ENCODE measurements around the gene UGT3A1.

UGT3A1 gene

DNA sequence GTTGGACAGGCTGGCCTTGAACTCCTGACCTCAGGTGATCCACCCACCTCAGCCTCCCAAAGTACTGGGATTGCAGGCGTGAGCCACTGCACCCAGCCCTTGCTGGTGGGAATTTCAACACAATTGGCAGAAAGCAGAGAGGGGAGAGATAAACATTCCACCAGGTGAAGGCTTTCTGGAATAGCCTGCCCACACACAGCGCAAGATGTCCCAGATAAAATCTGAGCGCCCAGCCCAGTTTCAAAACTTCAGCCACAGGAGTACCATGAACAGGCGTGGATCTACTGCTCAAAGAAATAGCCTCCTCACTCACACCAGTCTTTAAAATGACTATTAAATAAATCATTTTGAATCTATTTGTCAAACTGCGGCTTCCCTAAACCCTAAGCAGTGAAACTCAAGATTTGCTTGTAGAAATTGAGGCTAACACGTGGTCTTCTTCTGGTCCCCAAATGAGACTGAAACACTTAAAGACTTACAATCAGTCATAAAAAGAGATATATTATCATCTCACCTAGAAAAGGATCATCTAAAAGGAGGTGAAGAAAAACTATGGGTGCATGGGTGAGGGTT is 87.5 kb downstream of the UGT3A1 start:
- TF ChIP-seq SNAI2 (CRISPR knock-in tag; IDR thresholded peaks at IDR 0.05), result no peak
- no peak for TF ChIP-seq ZNF8 (CRISPR knock-in tag; IDR thresholded peaks at IDR 0.05)
- TF ChIP-seq, protein P1, sequence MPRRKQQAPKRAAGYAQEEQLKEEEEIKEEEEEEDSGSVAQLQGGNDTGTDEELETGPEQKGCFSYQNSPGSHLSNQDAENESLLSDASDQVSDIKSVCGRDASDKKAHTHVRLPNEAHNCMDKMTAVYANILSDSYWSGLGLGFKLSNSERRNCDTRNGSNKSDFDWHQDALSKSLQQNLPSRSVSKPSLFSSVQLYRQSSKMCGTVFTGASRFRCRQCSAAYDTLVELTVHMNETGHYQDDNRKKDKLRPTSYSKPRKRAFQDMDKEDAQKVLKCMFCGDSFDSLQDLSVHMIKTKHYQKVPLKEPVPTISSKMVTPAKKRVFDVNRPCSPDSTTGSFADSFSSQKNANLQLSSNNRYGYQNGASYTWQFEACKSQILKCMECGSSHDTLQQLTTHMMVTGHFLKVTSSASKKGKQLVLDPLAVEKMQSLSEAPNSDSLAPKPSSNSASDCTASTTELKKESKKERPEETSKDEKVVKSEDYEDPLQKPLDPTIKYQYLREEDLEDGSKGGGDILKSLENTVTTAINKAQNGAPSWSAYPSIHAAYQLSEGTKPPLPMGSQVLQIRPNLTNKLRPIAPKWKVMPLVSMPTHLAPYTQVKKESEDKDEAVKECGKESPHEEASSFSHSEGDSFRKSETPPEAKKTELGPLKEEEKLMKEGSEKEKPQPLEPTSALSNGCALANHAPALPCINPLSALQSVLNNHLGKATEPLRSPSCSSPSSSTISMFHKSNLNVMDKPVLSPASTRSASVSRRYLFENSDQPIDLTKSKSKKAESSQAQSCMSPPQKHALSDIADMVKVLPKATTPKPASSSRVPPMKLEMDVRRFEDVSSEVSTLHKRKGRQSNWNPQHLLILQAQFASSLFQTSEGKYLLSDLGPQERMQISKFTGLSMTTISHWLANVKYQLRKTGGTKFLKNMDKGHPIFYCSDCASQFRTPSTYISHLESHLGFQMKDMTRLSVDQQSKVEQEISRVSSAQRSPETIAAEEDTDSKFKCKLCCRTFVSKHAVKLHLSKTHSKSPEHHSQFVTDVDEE (CRISPR knock-in tag; IDR thresholded peaks at IDR 0.05), result no peak
- no peak for TF ChIP-seq ZFP3 (CRISPR knock-in tag; IDR thresholded peaks at IDR 0.05)
- no peak for TF ChIP-seq RARB (CRISPR knock-in tag; IDR thresholded peaks at IDR 0.05)
- TF ChIP-seq ISL1 (CRISPR knock-in tag; IDR thresholded peaks at IDR 0.05), result no peak
- TF ChIP-seq ARNTL (CRISPR knock-in tag; IDR thresholded peaks at IDR 0.05; ENCODE audit: borderline replicate concordance, low read depth), result no peak
- TF ChIP-seq OSR1 (CRISPR knock-in tag; IDR thresholded peaks at IDR 0.05), result no peak
- TF ChIP-seq, protein P2, sequence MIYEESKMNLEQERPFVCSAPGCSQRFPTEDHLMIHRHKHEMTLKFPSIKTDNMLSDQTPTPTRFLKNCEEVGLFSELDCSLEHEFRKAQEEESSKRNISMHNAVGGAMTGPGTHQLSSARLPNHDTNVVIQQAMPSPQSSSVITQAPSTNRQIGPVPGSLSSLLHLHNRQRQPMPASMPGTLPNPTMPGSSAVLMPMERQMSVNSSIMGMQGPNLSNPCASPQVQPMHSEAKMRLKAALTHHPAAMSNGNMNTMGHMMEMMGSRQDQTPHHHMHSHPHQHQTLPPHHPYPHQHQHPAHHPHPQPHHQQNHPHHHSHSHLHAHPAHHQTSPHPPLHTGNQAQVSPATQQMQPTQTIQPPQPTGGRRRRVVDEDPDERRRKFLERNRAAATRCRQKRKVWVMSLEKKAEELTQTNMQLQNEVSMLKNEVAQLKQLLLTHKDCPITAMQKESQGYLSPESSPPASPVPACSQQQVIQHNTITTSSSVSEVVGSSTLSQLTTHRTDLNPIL (CRISPR knock-in tag; IDR thresholded peaks at IDR 0.05; ENCODE audit: low read depth), result no peak
- no peak for TF ChIP-seq ZNF70 (CRISPR knock-in tag; IDR thresholded peaks at IDR 0.05)
- TF ChIP-seq PPARA (CRISPR knock-in tag; IDR thresholded peaks at IDR 0.05; ENCODE audit: borderline replicate concordance), result no peak
- no peak for TF ChIP-seq TCF4 (CRISPR knock-in tag; IDR thresholded peaks at IDR 0.05; ENCODE audit: borderline replicate concordance)
- TF ChIP-seq ZNF565 (CRISPR knock-in tag; conservative IDR thresholded peaks at IDR 0.05; ENCODE audit: low read depth), result no peak

DNA sequence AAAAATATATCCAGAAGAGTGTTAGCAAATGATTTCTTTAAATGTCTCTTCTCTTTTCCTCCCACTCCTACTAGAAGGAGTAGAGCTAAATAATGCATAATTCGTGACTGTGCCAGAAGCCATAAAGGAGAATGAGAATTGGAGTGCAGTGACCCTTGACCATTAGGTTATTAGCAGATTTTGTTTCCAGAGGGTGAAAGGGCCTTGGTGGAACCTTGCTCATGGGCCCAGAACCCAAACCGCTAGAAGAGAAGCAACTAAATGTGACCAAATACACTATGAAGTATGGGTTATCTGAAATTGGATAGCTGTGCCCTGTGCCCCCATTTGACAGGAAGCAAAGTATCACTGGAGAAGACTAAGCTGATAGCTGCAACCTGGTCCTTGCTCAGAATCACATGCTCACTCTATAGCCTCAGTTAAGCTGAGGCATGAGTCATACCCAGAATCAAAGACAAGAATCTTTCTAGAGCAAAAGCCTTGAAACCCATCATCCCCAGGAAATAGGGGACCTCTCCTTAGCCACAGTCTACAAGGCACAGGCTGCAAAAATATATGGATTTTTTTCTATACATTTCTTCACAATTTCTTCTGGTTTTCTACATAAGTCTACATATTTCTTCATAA is 89.0 kb downstream of the UGT3A1 start:
- no peak for ATAC-seq
- TF ChIP-seq RARB (CRISPR knock-in tag; IDR thresholded peaks at IDR 0.05) (no peak), ARNTL (CRISPR knock-in tag; IDR thresholded peaks at IDR 0.05; ENCODE audit: borderline replicate concordance, low read depth) (no peak), ZNF70 (CRISPR knock-in tag; IDR thresholded peaks at IDR 0.05) (no peak), ZFP3 (CRISPR knock-in tag; IDR thresholded peaks at IDR 0.05) (no peak), ZNF8 (CRISPR knock-in tag; IDR thresholded peaks at IDR 0.05) (no peak)
- TF ChIP-seq, protein P3, sequence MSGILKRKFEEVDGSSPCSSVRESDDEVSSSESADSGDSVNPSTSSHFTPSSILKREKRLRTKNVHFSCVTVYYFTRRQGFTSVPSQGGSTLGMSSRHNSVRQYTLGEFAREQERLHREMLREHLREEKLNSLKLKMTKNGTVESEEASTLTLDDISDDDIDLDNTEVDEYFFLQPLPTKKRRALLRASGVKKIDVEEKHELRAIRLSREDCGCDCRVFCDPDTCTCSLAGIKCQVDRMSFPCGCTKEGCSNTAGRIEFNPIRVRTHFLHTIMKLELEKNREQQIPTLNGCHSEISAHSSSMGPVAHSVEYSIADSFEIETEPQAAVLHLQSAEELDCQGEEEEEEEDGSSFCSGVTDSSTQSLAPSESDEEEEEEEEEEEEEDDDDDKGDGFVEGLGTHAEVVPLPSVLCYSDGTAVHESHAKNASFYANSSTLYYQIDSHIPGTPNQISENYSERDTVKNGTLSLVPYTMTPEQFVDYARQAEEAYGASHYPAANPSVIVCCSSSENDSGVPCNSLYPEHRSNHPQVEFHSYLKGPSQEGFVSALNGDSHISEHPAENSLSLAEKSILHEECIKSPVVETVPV (CRISPR knock-in tag; IDR thresholded peaks at IDR 0.05), result no peak

More for the DNA sequence above, 87.5 kb downstream of the UGT3A1 start:
- ATAC-seq, result no peak
